GM21526 (cell line): ENCODE data around the gene GRID1.

Source experiments
- ATAC-seq: cut with Tn5 transposase; IDR thresholded peaks from one replicate; pipeline ENCODE4 v1.9.1; 2021; ENCODE audit warnings: moderate library complexity; ENCODE audit not compliant: unreplicated experiment, low FRiP score

The GRID1 gene

DNA sequence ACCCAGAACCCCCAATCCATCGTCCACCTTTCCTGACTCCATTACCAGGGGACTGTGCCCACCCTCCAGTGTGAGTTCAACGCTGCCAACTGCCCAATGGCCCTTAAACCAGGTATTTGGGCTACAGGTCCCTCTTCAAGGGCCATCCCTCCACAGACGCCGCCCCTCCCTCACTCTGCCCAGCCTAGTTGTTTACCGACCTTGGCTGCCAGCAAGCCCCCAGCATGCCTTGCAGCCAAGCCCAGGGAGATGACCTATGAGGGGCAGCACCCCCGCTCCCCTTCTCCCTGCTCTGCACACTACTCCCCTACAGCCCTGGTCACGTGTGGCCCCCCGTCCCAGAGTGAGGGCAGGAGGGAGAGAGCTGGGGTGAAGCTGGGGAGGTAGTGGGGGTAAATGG, 147.3 kb downstream of the GRID1 start:
- no peak for ATAC-seq

DNA sequence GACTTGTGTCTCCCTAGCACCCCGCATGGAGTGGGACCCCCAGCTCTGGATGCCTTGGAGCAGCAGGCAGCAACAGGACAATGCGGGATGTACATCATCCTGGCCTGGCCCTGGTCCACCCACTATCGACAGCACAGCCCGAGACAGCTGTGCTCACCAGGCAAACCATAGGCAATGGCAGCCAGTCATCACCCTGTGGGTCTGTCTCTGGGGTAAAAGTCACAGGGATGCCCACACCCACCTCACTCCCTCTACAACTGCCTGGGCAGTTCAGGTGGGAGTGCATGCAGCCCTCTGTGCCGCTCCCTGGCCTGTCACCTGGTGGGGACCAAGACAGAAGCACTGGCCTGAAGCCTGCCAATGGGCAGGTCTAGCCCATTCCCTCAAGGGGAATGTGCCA, 147.8 kb downstream of the GRID1 start:
- ATAC-seq: no peak

GRCh38 chr10:86218160-86218559, 148.4 kb downstream of the GRID1 start:
- no peak for ATAC-seq

- no peak for ATAC-seq
These were observed 149.1 kb downstream of the GRID1 start for GRCh38 chr10:86217371-86218080.

GRCh38 chr10:86216886-86217285, 149.7 kb downstream of the GRID1 start:
- ATAC-seq: no peak

DNA sequence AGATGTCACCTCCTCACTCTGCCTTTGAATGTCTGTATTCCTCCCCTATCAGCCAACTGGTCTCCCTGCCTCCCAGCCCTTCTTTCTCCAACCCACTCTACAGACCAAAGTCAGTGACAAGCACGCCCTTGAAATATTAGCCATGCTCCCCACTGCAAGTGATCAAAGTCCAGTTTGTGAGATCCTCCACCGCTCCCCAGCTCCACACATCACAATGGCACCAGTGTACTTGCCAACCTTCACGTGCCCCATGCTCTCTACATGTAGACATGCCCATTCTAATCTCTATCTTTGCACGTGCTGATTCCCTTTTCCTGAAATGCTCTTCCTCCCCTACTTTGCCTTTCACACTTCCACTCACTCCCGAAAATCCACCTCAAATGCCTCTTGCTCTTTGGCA, 150.9 kb downstream of the GRID1 start:
- ATAC-seq: no peak

DNA sequence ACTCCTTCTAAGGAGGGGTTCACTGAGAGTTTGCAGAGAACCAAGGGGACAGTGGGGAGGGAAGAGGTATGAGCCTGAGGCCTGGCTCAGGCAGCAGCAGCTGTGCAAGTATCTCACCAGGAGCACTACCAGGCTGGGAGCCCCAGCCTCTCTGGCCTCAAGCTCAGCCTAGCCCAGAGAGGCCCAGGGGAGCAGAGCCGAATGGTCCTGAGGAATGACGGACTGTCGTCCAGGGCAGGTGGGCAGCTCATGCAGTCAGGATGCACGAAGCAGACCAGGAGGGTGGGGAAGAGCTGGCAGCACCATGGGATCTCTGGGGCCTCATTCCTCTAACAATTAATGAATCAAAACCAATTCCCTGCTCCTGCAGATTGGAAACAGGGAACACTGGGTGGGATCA, 151.5 kb downstream of the GRID1 start:
- ATAC-seq: no peak

DNA sequence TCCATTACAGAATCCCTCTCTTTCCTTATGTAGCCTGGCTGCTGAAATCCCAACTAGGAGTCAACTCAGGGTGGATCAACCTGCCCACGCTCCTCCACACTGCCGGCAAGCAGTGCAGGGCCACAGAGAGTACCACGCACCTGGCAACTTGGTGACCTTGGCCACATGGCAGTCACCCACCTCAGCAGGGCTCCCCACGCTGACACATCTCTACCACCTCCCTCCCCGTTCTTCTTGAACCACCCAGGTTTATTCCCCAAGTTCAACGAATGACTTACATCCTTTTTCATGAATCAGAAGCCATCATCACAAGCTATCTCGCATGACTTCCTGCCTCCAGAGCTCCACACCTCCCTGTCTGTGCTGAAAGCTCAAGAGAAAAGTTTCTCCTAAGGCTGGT, 153.4 kb downstream of the GRID1 start:
- ATAC-seq: no peak

DNA sequence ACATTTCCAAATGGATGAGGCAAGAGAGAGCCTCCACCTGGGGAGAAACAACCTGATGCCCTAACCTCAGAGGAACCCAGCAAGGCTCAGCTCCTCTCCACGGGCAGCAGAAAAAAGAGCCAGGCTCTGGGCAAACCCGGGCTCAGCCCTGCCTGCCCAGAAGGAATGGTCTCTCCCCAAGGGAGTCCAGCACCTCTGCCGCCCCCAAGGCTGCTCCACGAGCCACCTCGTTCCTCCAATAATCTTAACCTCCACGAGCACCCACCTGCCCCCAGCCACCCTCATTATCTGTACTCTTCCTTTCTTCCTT, 154.2 kb downstream of the GRID1 start:
- no peak for ATAC-seq

GRCh38 chr10:86211691-86212390, 154.8 kb downstream of the GRID1 start:
- no peak for ATAC-seq

DNA sequence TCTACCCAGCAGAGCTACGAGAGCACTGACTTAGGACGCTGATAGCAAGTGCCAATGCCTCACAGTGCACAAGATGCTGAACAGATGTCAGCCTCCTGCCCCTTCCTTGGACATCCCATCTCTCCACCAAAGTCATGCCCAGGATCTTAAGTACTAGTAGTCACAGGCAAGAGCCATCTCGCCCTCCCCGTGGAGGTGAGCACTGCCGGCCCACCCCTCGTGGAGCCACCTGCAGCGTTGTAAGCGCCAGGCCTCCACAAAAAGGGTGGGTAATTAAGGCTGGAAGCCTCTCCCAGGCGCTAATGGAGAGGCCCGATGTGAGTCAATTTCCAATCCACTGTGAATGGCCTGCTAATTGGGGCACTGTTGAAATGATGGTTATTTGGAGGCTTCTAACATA, 156.2 kb downstream of the GRID1 start:
- no peak for ATAC-seq

DNA sequence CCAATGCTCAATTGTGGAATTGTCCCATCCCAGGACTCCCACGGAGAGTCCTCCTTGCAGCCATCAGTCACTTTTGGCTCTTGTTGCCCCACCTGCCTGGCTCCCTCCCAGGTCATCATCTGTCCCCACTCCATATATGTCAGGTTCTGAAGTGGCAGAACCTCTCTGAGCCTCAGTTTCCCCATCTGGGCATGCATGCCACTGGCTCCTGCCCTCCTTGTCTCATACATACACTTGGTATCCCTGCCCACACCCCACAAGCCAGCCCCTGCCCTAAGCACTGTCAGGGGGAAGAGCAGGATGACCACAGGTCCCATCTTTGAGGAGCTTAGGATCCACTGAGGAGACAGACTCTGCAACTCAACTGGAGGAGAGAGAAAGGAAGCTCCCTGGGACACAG, 156.9 kb downstream of the GRID1 start:
- ATAC-seq: no peak

DNA sequence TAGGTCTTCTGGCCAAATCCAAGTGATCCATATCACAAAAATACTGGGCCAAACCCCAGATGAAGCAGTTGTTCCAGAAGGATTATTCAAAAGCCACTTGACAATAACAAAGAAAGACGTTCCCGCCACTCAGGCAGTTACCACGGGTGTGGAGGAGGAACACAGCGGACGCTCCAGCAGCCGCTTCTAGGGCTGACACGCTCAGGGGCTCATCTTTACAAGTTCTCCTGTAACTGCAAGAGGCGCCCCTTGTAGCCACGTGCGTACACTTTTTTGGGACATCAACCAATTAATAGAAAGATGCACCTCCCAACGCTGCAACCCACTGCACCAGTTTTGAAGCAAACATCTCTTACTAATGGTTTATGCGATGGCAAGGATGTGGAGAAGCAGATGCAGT, 159.4 kb downstream of the GRID1 start:
- no peak for ATAC-seq

- ATAC-seq: no peak
These were observed 160.4 kb downstream of the GRID1 start for GRCh38 chr10:86206240-86206579.

GRCh38 chr10:86205306-86206239, 161.0 kb downstream of the GRID1 start:
- ATAC-seq: no peak

GRCh38 chr10:86204421-86205305, 161.9 kb downstream of the GRID1 start:
- no peak for ATAC-seq

DNA sequence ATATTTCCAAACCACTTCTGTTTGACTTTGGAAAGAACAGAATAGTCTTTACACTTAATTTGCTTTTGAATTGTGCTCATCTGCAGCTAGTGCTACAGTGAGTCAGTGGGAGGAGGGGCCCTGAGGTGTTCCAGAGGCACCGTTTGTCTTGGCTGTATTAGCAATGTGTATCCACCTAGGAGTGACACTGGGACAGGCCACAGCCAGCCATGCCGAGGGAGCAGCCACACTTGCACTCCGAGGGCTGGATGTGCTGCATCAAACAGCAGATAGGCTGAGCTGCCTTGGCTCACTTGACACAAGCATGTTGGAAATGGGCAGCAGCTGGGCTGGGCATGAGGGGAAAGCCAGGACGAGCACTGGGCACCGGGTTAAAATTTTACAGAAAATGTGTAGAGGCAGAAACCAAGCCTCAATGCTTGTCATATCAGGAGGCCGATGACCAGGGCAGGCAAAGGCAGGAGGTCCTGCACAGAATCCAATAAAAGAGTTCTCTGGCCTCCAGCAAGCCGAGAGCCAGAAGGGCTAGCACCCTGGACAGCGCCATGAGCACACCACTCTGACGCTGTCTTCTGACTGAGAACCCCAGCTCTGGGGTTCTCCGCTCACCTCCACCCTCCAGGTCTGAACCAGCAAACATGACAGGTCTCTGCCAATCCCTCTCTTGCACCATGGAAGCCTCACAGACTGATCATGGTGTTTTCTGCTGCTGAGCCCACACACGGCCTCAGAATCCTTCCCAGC, 163.3 kb downstream of the GRID1 start:
- no peak for ATAC-seq

- no peak for ATAC-seq
These were observed 164.3 kb downstream of the GRID1 start for GRCh38 chr10:86202226-86202735.

- ATAC-seq: no peak
These were observed 165.7 kb downstream of the GRID1 start for GRCh38 chr10:86200867-86201266.

DNA sequence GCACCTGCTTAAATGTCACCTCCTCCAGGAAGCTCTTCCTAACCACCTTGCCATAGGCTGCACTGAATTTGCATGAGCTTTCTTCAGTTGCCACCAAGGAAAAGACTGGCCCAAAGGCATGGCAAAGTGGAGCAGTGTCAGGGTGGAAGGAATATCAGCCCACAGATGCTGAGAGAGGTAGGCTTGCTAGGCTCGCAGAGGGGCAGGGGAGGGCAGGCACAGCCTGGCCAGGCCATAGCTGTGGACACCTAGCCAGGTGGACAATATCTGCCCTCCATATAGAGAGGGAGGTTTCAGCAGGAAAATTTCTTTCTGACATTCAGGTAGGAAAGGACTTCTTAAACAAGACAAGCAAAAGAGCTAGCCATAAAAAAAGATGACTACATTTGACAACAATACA, 166.3 kb downstream of the GRID1 start:
- no peak for ATAC-seq
